Muscle layer of colon (tissue), 2 donors: ENCODE results near the gene RBL2.
A peak's percentile ranks its signal among the peaks of the same experiment; 100 is the strongest.

ENCODE experiments used
- H3K27ac ChIP-seq: one replicate; pipeline ENCODE4 v1.7.0; 2013; ENCODE audit warnings: low read depth, mild to moderate bottlenecking, low read length, moderate library complexity
- H3K27me3 ChIP-seq, 2 donors: one replicate each; pipeline ENCODE4 v1.7.0; 2013; ENCODE audit warnings: low read length in 2 of 2, mild to moderate bottlenecking in 2 of 2; ENCODE audit not compliant: insufficient read depth in 2 of 2, control insufficient read depth in 1 of 2
- H3K36me3 ChIP-seq: one replicate; pipeline ENCODE4 v1.7.0; 2013; ENCODE audit warnings: mild to moderate bottlenecking, low read length; ENCODE audit not compliant: insufficient read depth
- H3K4me1 ChIP-seq: one replicate; pipeline ENCODE4 v1.7.0; 2013; ENCODE audit warnings: mild to moderate bottlenecking, low read length; ENCODE audit not compliant: insufficient read depth
- H3K4me3 ChIP-seq, 2 donors: one replicate each; pipeline ENCODE4 v1.7.0; 2013; ENCODE audit warnings: low read length in 2 of 2, low read depth in 1 of 2, mild to moderate bottlenecking in 1 of 2, moderate library complexity in 1 of 2
- H3K9ac ChIP-seq: one replicate; pipeline ENCODE4 v1.7.0; 2013; ENCODE audit warnings: low read length
- H3K9me3 ChIP-seq: one replicate; pipeline ENCODE4 v1.7.0; 2013; ENCODE audit warnings: mild to moderate bottlenecking, low read length
- donor health status: abdominal sarcoma.
- donor health status: Adenocarcinoma of cecum.

RBL2 gene

GRCh38 chr16:53494636-53495035 is 60.4 kb downstream of the RBL2 start:
- Histone ChIP-seq H3K4me1 (no peaks in the 10 kb centered on the region), H3K9ac (no peak overlapping the region), H3K27me3 (no peaks in the 10 kb centered on the region), H3K9me3 (no peaks in the 10 kb centered on the region), H3K36me3 (peaks cover 76% of the 10 kb centered on the region), H3K4me3 (no peak overlapping the region), H3K27ac (no peak overlapping the region)

- Histone ChIP-seq H3K4me1 (no peaks in the 10 kb centered on the region), H3K27me3 (no peaks in the 10 kb centered on the region), H3K36me3 (peaks cover 70% of the 10 kb centered on the region), H3K9me3 (no peaks in the 10 kb centered on the region), H3K27ac (no peak overlapping the region), H3K4me3 (no peak overlapping the region), H3K9ac (no peak overlapping the region)
Observed at GRCh38 chr16:53495325-53495724, 61.1 kb downstream of the RBL2 start.

- H3K27ac ChIP-seq, result no peak overlapping the region
- no peak overlapping the region for H3K4me3 ChIP-seq
- H3K9ac ChIP-seq, result no peak overlapping the region
- H3K36me3 ChIP-seq, result peaks cover 45% of the 10 kb centered on the region
- no peaks in the 10 kb centered on the region for H3K27me3 ChIP-seq
- peaks cover 16% of the 10 kb centered on the region for H3K4me1 ChIP-seq
- H3K9me3 ChIP-seq, result no peaks in the 10 kb centered on the region
Observed at GRCh38 chr16:53498984-53499383, 64.7 kb downstream of the RBL2 start.

- no peak overlapping the region for H3K27ac ChIP-seq
- H3K27me3 ChIP-seq, result no peaks in the 10 kb centered on the region
- H3K36me3 ChIP-seq, result peaks cover 22% of the 10 kb centered on the region
- peaks cover 25% of the 10 kb centered on the region for H3K4me1 ChIP-seq
- H3K9me3 ChIP-seq, result no peaks in the 10 kb centered on the region
- no peak overlapping the region for H3K4me3 ChIP-seq
- no peak overlapping the region for H3K9ac ChIP-seq
Observed at GRCh38 chr16:53501216-53501859, 67.1 kb downstream of the RBL2 start.

GRCh38 chr16:53502331-53503269 is 68.3 kb downstream of the RBL2 start, which contains the start of gene AKTIP:
AKTIP (minus strand) TSS chr16:53503209; CDS start chr16:53500259, 2,950 bp downstream.
- H3K27me3 ChIP-seq, result no peaks in the 10 kb centered on the region
- H3K9me3 ChIP-seq, result no peaks in the 10 kb centered on the region
- H3K4me3 ChIP-seq, result peak within 1 kb of the TSS; percentile 69 to 76
- H3K27ac ChIP-seq, result peak within 1 kb of the TSS; percentile 92
- H3K9ac ChIP-seq, result peak within 1 kb of the TSS; percentile 41
- peaks cover 13% of the 10 kb centered on the region for H3K36me3 ChIP-seq
- peaks cover 25% of the 10 kb centered on the region for H3K4me1 ChIP-seq

- peaks cover 25% of the 10 kb centered on the region for H3K4me1 ChIP-seq
- peak overlapping the region; percentile 66 to 76 for H3K4me3 ChIP-seq
Observed at GRCh38 chr16:53503270-53503923, 69.1 kb downstream of the RBL2 start.

GRCh38 chr16:53503991-53504663 is 69.9 kb downstream of the RBL2 start:
- Histone ChIP-seq H3K27ac (peak overlapping the region; percentile 92), H3K36me3 (no peaks in the 10 kb centered on the region), H3K27me3 (no peaks in the 10 kb centered on the region), H3K4me1 (peaks cover 25% of the 10 kb centered on the region), H3K9me3 (no peaks in the 10 kb centered on the region), H3K9ac (peak overlapping the region; percentile 41), H3K4me3 (peak overlapping the region in 1 of 2 donors; percentile 66)

More at GRCh38 chr16:53503270-53503923, 69.1 kb downstream of the RBL2 start:
- H3K9ac ChIP-seq, result no peak overlapping the region
- no peaks in the 10 kb centered on the region for H3K9me3 ChIP-seq
- peak overlapping the region; percentile 92 for H3K27ac ChIP-seq
- H3K27me3 ChIP-seq, result no peaks in the 10 kb centered on the region
- H3K36me3 ChIP-seq, result peaks cover 5% of the 10 kb centered on the region

- Histone ChIP-seq H3K36me3 (no peaks in the 10 kb centered on the region), H3K27me3 (no peaks in the 10 kb centered on the region), H3K4me1 (peaks cover 25% of the 10 kb centered on the region), H3K9ac (no peak overlapping the region), H3K9me3 (no peaks in the 10 kb centered on the region), H3K4me3 (peak overlapping the region in 1 of 2 donors; percentile 66), H3K27ac (peak overlapping the region; percentile 92)
Observed at GRCh38 chr16:53504665-53505064, 70.4 kb downstream of the RBL2 start.

- Histone ChIP-seq H3K36me3 (no peaks in the 10 kb centered on the region), H3K4me1 (peaks cover 22% of the 10 kb centered on the region), H3K27me3 (no peaks in the 10 kb centered on the region), H3K9me3 (no peaks in the 10 kb centered on the region), H3K27ac (no peak overlapping the region), H3K9ac (no peak overlapping the region), H3K4me3 (no peak overlapping the region)
Observed at GRCh38 chr16:53506254-53506653, 72.0 kb downstream of the RBL2 start.

- H3K27ac ChIP-seq, result no peak overlapping the region
- no peak overlapping the region for H3K4me3 ChIP-seq
- no peak overlapping the region for H3K9ac ChIP-seq
- H3K9me3 ChIP-seq, result no peaks in the 10 kb centered on the region
- peaks cover 13% of the 10 kb centered on the region for H3K4me1 ChIP-seq
- no peaks in the 10 kb centered on the region for H3K27me3 ChIP-seq
- no peaks in the 10 kb centered on the region for H3K36me3 ChIP-seq
Observed at GRCh38 chr16:53507464-53508179, 73.4 kb downstream of the RBL2 start.
